GM23248 (cell line): ENCODE results near the gene EYA3. TPM values are rescaled to one million over a fixed set of nuclear protein-coding genes. Genes with fewer than 3 reads are reported as not detected.

Source experiments
- DNase-seq: peaks from one replicate; pipeline ENCODE4 v3.0.0-alpha.2; 2015
- H2AFZ ChIP-seq: fragments of 200-600 bp; sonication (generic); 2 replicates; pipeline ENCODE4 v1.6.1; 2016; ENCODE audit warnings: antibody characterized with exemption
- H3F3A ChIP-seq: fragments of 200-600 bp; sonication (generic); 2 replicates; pipeline ENCODE4 v1.6.1; 2016; ENCODE audit warnings: mild to moderate bottlenecking, antibody characterized with exemption, mixed run types; ENCODE audit not compliant: insufficient read depth
- H3K27ac ChIP-seq: fragments of 200-600 bp; sonication (generic); 2 replicates; pipeline ENCODE4 v1.5.1; 2016; ENCODE audit warnings: mild to moderate bottlenecking
- H3K27me3 ChIP-seq: fragments of 200-600 bp; sonication (generic); replicated peaks from 2 replicates; pipeline ENCODE4 v1.6.1; 2016; ENCODE audit warnings: mild to moderate bottlenecking; ENCODE audit not compliant: insufficient read depth
- H3K36me3 ChIP-seq: fragments of 200-600 bp; sonication (generic); 2 replicates; pipeline ENCODE4 v1.6.1; 2016; ENCODE audit warnings: low read depth, mild to moderate bottlenecking
- H3K4me1 ChIP-seq: fragments of 200-600 bp; sonication (generic); 2 replicates; pipeline ENCODE4 v1.6.1; 2016; ENCODE audit warnings: mild to moderate bottlenecking; ENCODE audit not compliant: insufficient read depth
- H3K4me2 ChIP-seq: fragments of 200-600 bp; sonication (generic); one replicate; pipeline ENCODE4 v1.6.1; 2016; ENCODE audit warnings: mild to moderate bottlenecking; ENCODE audit not compliant: unreplicated experiment
- H3K4me3 ChIP-seq: fragments of 200-600 bp; sonication (generic); 2 replicates; pipeline ENCODE4 v1.5.1; 2016; ENCODE audit warnings: mild to moderate bottlenecking
- H3K79me2 ChIP-seq: fragments of 200-600 bp; sonication (generic); 2 replicates; pipeline ENCODE4 v1.6.1; 2016; ENCODE audit warnings: mild to moderate bottlenecking; ENCODE audit not compliant: insufficient read depth
- H3K9ac ChIP-seq: fragments of 200-600 bp; sonication (generic); 2 replicates; pipeline ENCODE4 v1.6.1; 2016; ENCODE audit warnings: mild to moderate bottlenecking
- H3K9me2 ChIP-seq: fragments of 200-600 bp; sonication (generic); 2 replicates; pipeline ENCODE4 v1.6.1; 2016; ENCODE audit warnings: mixed run types, mild to moderate bottlenecking, moderate library complexity; ENCODE audit not compliant: insufficient read depth
- H3K9me3 ChIP-seq: fragments of 200-600 bp; sonication (generic); one replicate; pipeline ENCODE4 v1.6.1; 2017; ENCODE audit warnings: low read depth
- H4K20me1 ChIP-seq: fragments of 200-600 bp; sonication (generic); 2 replicates; pipeline ENCODE4 v1.6.0; 2016; ENCODE audit not compliant: insufficient read depth
- EZH2 ChIP-seq: fragments of 200-600 bp; sonication (generic); IDR thresholded peaks from 2 replicates; pipeline ENCODE4 v1.6.1; 2018; ENCODE audit warnings: antibody characterized with exemption, mild to moderate bottlenecking; ENCODE audit not compliant: insufficient read depth, poor library complexity, severe bottlenecking
- EZH2phosphoT487 ChIP-seq: fragments of 200-600 bp; sonication (generic); IDR thresholded peaks from 2 replicates; pipeline ENCODE4 v1.6.1; 2018; ENCODE audit warnings: antibody characterized with exemption, moderate library complexity, mild to moderate bottlenecking, low read depth; ENCODE audit not compliant: insufficient read depth
- WGBS, 2 experiments: methylation state at CpG; one replicate each; pipeline ENCODE4 v1.1.6; 2015 to 2017; ENCODE audit warnings: low lambda C conversion rate in 2 of 2, low coverage in 1 of 2; ENCODE audit errors: missing lambda C conversion rate in 2 of 2; 5-methylcytosine and 5-hydroxymethylcytosine counted together
- in situ Hi-C: fragments of 300-500 bp; cut with MboI; formaldehyde crosslinking; loops from 2 replicates; pipeline ENCODE4 v1.15.0; 2020
- polyA plus RNA-seq: library from polyadenylated mRNA; unstranded; fragments of >200 nt; fragmentation: Nextera tagmentation; extraction: Ambion mirVana; gene quantifications from 2 replicates; pipeline ENCODE4 v1.2.1, GENCODE V29; 2016
- total RNA-seq: library from RNA; depleted of rRNA; stranded (reverse); fragments of >200 nt; shearing (Covaris generic); gene quantifications from 2 replicates; pipeline ENCODE4 v1.2.3, GENCODE V29; 2014

EYA3 gene
- total and polyA plus RNA-seq, 2 experiments from 2014 or later, result 9.1 to 16.9 TPM

DNA sequence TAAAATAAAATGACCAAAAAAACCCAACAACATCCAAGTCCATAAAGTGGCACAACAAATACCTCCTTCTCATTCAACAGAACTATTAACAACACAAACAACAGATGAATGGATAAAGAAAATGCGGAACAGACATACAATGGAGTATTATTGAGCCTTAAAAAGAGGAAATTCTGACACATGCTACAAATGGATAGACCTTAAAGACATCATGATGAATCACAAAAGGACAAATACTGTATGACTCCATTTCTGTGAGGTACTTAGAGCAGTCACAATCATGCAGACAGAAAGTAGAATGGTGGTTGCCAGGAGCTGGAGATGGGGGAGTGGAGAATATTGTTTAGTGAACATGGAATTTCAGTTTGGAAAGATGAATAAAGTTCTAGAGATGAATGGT, 42.6 kb downstream of the EYA3 start:
- Histone ChIP-seq H3K9me2 (no peaks in the 10 kb centered on the region), H3K4me2 (no peak overlapping the region), H3K4me3 (no peak overlapping the region), H3K79me2 (peaks cover 22% of the 10 kb centered on the region), H2AFZ (no peak overlapping the region), H3F3A (peaks cover 9% of the 10 kb centered on the region; the same call in 1 of the 2 replicates), H4K20me1 (no peaks in the 10 kb centered on the region), H3K36me3 (peaks cover 7% of the 10 kb centered on the region; the same call in 1 of the 2 replicates), H3K27me3 (no peaks in the 10 kb centered on the region), H3K27ac (no peak overlapping the region), H3K4me1 (peaks cover 6% of the 10 kb centered on the region), H3K9ac (no peak overlapping the region), H3K9me3 (no peaks in the 10 kb centered on the region)
- peak; percentile 46 for DNase-seq
- in situ Hi-C loops, result no loop called here
- WGBS, 2 experiments, result 95 to 97% methylated on average over 1 of the region's 1 CpG
- TF ChIP-seq EZH2 (no peak), EZH2phosphoT487 (no peak)

DNA sequence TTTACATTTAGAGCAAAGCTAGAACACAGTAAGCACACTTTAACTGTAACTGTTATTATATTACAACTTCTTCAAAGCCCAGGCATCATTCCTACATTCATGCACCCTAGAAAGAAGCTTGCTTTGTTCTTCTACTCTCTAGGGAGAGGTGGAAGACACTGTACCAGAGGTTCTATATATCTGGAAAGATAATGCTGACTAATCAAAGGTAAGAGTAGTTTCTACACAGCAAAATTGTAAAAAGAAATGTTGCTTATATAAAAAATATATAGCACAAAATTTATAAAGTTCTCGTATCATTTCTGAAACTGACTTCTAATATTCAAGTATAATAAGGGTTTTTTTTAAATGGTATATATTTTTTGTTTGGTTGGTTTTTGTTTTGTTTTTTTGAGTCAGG, 44.0 kb downstream of the EYA3 start:
- WGBS, 2 experiments, result 100% methylated on average over 1 of the region's 1 CpG
- no peaks in the 10 kb centered on the region for H3K9me3 ChIP-seq
- no peak for DNase-seq
- H3K4me2 ChIP-seq, result no peak overlapping the region
- no peaks in the 10 kb centered on the region for H4K20me1 ChIP-seq
- H3K27me3 ChIP-seq, result no peaks in the 10 kb centered on the region
- in situ Hi-C loops, result no loop called here
- peaks cover 9% of the 10 kb centered on the region; the same call in 1 of the 2 replicates for H3F3A ChIP-seq
- no peak overlapping the region for H2AFZ ChIP-seq
- H3K79me2 ChIP-seq, result peaks cover 22% of the 10 kb centered on the region
- H3K27ac ChIP-seq, result no peak overlapping the region
- no peak overlapping the region for H3K4me3 ChIP-seq
- H3K9ac ChIP-seq, result no peak overlapping the region
- H3K9me2 ChIP-seq, result no peaks in the 10 kb centered on the region
- no peak for TF ChIP-seq EZH2
- no peak for TF ChIP-seq EZH2phosphoT487
- peaks cover 7% of the 10 kb centered on the region; the same call in 1 of the 2 replicates for H3K36me3 ChIP-seq
- peaks cover 8% of the 10 kb centered on the region for H3K4me1 ChIP-seq

GRCh38 chr1:28039341-28039740, 49.1 kb downstream of the EYA3 start:
- 57 to 64% methylated on average over 2 of the region's 2 CpGs for WGBS, 2 experiments
- DNase-seq, result peak; percentile 41

GRCh38 chr1:28037946-28038345, 50.5 kb downstream of the EYA3 start:
- Histone ChIP-seq H3K9me3 (no peaks in the 10 kb centered on the region), H3K79me2 (no peaks in the 10 kb centered on the region), H3K27me3 (no peaks in the 10 kb centered on the region), H4K20me1 (no peaks in the 10 kb centered on the region), H3K27ac (no peak overlapping the region), H3K9ac (no peak overlapping the region), H3K36me3 (no peaks in the 10 kb centered on the region), H2AFZ (no peak overlapping the region), H3K4me3 (no peak overlapping the region), H3F3A (no peaks in the 10 kb centered on the region), H3K9me2 (no peaks in the 10 kb centered on the region), H3K4me1 (peaks cover 8% of the 10 kb centered on the region), H3K4me2 (no peak overlapping the region)
- 96 to 98% methylated on average over 8 of the region's 8 CpGs for WGBS, 2 experiments
- no peak for DNase-seq
- TF ChIP-seq EZH2, result no peak
- TF ChIP-seq EZH2phosphoT487, result no peak
- in situ Hi-C loops, result no loop called here

More at GRCh38 chr1:28039341-28039740, 49.1 kb downstream of the EYA3 start:
- H3K79me2 ChIP-seq, result peaks cover 10% of the 10 kb centered on the region; the same call in 1 of the 2 replicates
- H3K4me1 ChIP-seq, result peaks cover 8% of the 10 kb centered on the region; the same call in 1 of the 2 replicates
- H3K4me3 ChIP-seq, result no peak overlapping the region
- no peaks in the 10 kb centered on the region for H3K9me2 ChIP-seq
- no peak overlapping the region for H3K4me2 ChIP-seq
- H3K9me3 ChIP-seq, result no peaks in the 10 kb centered on the region
- H3K27me3 ChIP-seq, result no peaks in the 10 kb centered on the region
- H3K27ac ChIP-seq, result no peak overlapping the region
- in situ Hi-C loops, result no loop called here
- TF ChIP-seq EZH2 (no peak), EZH2phosphoT487 (no peak)
- no peaks in the 10 kb centered on the region for H3F3A ChIP-seq
- H3K9ac ChIP-seq, result no peak overlapping the region
- H3K36me3 ChIP-seq, result no peaks in the 10 kb centered on the region
- no peaks in the 10 kb centered on the region for H4K20me1 ChIP-seq
- no peak overlapping the region for H2AFZ ChIP-seq

GRCh38 chr1:28037206-28037605, 51.2 kb downstream of the EYA3 start:
- H3K27ac ChIP-seq, result no peak overlapping the region
- TF ChIP-seq EZH2, result no peak
- TF ChIP-seq EZH2phosphoT487, result no peak
- in situ Hi-C loops, result no loop called here
- H3K4me3 ChIP-seq, result no peak overlapping the region
- DNase-seq, result no peak
- H3K27me3 ChIP-seq, result no peaks in the 10 kb centered on the region
- H3K4me2 ChIP-seq, result no peak overlapping the region
- no peaks in the 10 kb centered on the region for H3K79me2 ChIP-seq
- H4K20me1 ChIP-seq, result no peaks in the 10 kb centered on the region
- H2AFZ ChIP-seq, result no peak overlapping the region
- no peaks in the 10 kb centered on the region for H3F3A ChIP-seq
- no peak overlapping the region for H3K9ac ChIP-seq
- no peaks in the 10 kb centered on the region for H3K9me3 ChIP-seq
- no peaks in the 10 kb centered on the region for H3K36me3 ChIP-seq
- H3K4me1 ChIP-seq, result peaks cover 16% of the 10 kb centered on the region
- no peaks in the 10 kb centered on the region for H3K9me2 ChIP-seq
